ENCODE measurements around the gene CPED1.
"Not testable (repeated sequence)": the region's sequence is repeated elsewhere in the genome, so short reads cannot be mapped to it uniquely, and the experiment has no call there.

DNA sequence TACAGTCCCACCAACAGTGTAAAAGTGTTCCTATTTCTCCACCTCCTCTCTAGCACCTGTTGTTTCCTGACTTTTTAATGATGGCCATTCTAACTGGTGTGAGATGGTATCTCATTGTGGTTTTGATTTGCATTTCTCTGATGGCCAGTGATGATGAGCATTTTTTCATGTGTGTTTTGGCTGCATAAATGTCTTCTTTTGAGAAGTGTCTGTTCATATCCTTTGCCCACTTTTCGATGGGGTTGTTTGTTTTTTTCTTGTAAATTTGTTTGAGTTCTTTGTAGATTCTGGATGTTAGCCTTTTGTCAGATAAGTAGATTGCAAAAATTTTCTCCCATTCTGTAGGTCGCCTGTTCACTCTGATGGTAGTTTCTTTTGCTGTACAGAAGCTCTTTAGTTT, 79.2 kb downstream of the CPED1 start:
- TF ChIP-seq CTCF (conservative IDR thresholded peaks at IDR 0.05); ZFX (IDR thresholded peaks at IDR 0.05): not testable (repeated sequence)

Measured in C4-2B (cell line).